PFSK-1 (cell line): Measurements from ENCODE around the gene PALLD.

Experiments
- POLR2AphosphoS5 ChIP-seq: IDR thresholded peaks from 2 replicates; pipeline ENCODE4 v1.6.1; 2012; ENCODE audit warnings: low read depth, mild to moderate bottlenecking, control low read depth, low read length, moderate library complexity
- SIN3A ChIP-seq: IDR thresholded peaks from 2 replicates; pipeline ENCODE4 v1.6.1; 2012; ENCODE audit warnings: mild to moderate bottlenecking, low read length, moderate library complexity, borderline replicate concordance; ENCODE audit not compliant: insufficient read depth
- TF ChIP-seq, protein P1 (sequence below), 2 experiments: IDR thresholded peaks; 2 replicates each; pipeline versions ENCODE4 v1.6.1 to v1.8.0; 2011 to 2012; ENCODE audit warnings: low read depth in 2 of 2, low read length in 2 of 2, control low read depth in 1 of 2, inconsistent platforms in 1 of 2, mild to moderate bottlenecking in 1 of 2, moderate library complexity in 1 of 2; ENCODE audit not compliant: insufficient read depth in 1 of 2

- TF ChIP-seq POLR2AphosphoS5 (no peak), SIN3A (no peak)
- TF ChIP-seq, protein P1, sequence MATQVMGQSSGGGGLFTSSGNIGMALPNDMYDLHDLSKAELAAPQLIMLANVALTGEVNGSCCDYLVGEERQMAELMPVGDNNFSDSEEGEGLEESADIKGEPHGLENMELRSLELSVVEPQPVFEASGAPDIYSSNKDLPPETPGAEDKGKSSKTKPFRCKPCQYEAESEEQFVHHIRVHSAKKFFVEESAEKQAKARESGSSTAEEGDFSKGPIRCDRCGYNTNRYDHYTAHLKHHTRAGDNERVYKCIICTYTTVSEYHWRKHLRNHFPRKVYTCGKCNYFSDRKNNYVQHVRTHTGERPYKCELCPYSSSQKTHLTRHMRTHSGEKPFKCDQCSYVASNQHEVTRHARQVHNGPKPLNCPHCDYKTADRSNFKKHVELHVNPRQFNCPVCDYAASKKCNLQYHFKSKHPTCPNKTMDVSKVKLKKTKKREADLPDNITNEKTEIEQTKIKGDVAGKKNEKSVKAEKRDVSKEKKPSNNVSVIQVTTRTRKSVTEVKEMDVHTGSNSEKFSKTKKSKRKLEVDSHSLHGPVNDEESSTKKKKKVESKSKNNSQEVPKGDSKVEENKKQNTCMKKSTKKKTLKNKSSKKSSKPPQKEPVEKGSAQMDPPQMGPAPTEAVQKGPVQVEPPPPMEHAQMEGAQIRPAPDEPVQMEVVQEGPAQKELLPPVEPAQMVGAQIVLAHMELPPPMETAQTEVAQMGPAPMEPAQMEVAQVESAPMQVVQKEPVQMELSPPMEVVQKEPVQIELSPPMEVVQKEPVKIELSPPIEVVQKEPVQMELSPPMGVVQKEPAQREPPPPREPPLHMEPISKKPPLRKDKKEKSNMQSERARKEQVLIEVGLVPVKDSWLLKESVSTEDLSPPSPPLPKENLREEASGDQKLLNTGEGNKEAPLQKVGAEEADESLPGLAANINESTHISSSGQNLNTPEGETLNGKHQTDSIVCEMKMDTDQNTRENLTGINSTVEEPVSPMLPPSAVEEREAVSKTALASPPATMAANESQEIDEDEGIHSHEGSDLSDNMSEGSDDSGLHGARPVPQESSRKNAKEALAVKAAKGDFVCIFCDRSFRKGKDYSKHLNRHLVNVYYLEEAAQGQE (IDR thresholded peaks at IDR 0.05; ENCODE audit: insufficient read depth in 1 of 2, low read depth in 2 of 2, low read length in 2 of 2): no peak
Observed at GRCh38 chr4:168793542-168793941, 296.7 kb downstream of the PALLD start.
